Measurements from ENCODE around the gene KREMEN2.

GRCh38 chr16:2991566-2992261 lies 27.6 kb downstream of the KREMEN2 start:
- TF ChIP-seq, protein P1, sequence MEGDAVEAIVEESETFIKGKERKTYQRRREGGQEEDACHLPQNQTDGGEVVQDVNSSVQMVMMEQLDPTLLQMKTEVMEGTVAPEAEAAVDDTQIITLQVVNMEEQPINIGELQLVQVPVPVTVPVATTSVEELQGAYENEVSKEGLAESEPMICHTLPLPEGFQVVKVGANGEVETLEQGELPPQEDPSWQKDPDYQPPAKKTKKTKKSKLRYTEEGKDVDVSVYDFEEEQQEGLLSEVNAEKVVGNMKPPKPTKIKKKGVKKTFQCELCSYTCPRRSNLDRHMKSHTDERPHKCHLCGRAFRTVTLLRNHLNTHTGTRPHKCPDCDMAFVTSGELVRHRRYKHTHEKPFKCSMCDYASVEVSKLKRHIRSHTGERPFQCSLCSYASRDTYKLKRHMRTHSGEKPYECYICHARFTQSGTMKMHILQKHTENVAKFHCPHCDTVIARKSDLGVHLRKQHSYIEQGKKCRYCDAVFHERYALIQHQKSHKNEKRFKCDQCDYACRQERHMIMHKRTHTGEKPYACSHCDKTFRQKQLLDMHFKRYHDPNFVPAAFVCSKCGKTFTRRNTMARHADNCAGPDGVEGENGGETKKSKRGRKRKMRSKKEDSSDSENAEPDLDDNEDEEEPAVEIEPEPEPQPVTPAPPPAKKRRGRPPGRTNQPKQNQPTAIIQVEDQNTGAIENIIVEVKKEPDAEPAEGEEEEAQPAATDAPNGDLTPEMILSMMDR (IDR thresholded peaks at IDR 0.05 in 4 of 5, conservative IDR thresholded peaks at IDR 0.05 in 1 of 5): no peak
- no peak for TF ChIP-seq POLR2A (IDR thresholded peaks at IDR 0.05)
